HepG2 (cell line): ENCODE measurements around the gene FGD2. TPM values are rescaled to one million over a fixed set of nuclear protein-coding genes. Genes with fewer than 3 reads are reported as not detected.
A peak's percentile ranks its signal among the peaks of the same experiment; 100 is the strongest.

Experiments used
- DMTF1 ChIP-seq: sonication (generic); formaldehyde crosslinking; IDR thresholded peaks from 2 replicates; pipeline ENCODE4 v1.4.0; 2020; ENCODE audit warnings: mild to moderate bottlenecking, missing genetic modification reagents
- FOXA1 ChIP-seq, 2 experiments: fragments of 450-650 bp in 1 of 2; sonication (generic) in 1 of 2; formaldehyde crosslinking in 1 of 2; IDR thresholded peaks; 2 replicates each; pipeline versions ENCODE4 v1.4.0 to v1.6.1; 2016 to 2020; ENCODE audit warnings: missing genetic modification reagents in 1 of 2
- HNF4A ChIP-seq: sonication (generic); formaldehyde crosslinking; IDR thresholded peaks from 2 replicates; pipeline ENCODE4 v1.4.0; 2020; ENCODE audit warnings: missing genetic modification reagents
- KDM2A ChIP-seq: sonication (generic); formaldehyde crosslinking; IDR thresholded peaks from 2 replicates; pipeline ENCODE4 v1.4.0; 2020; ENCODE audit warnings: low read depth, missing genetic modification reagents, borderline replicate concordance
- KDM3A ChIP-seq: IDR thresholded peaks from 2 replicates; pipeline ENCODE4 v1.6.1; 2018; ENCODE audit warnings: low read depth, missing compliant biosample characterization
- NFKB2 ChIP-seq: sonication (generic); formaldehyde crosslinking; IDR thresholded peaks from 2 replicates; pipeline ENCODE4 v1.4.0; 2020; ENCODE audit warnings: missing genetic modification reagents, borderline replicate concordance
- SALL1 ChIP-seq: sonication (generic); formaldehyde crosslinking; IDR thresholded peaks from 2 replicates; pipeline ENCODE4 v1.8.0; 2022; ENCODE audit warnings: mild to moderate bottlenecking, missing genetic modification reagents
- TAF1 ChIP-seq: sonication (generic); formaldehyde crosslinking; IDR thresholded peaks from 2 replicates; pipeline ENCODE4 v1.4.0; 2020; ENCODE audit warnings: missing genetic modification reagents
- ZBTB39 ChIP-seq: sonication (generic); formaldehyde crosslinking; IDR thresholded peaks from 2 replicates; pipeline ENCODE4 v1.5.0; 2020; ENCODE audit warnings: missing genetic modification reagents
- ZMYM3 ChIP-seq: sonication (generic); formaldehyde crosslinking; IDR thresholded peaks from 2 replicates; pipeline ENCODE4 v1.5.1; 2020; ENCODE audit warnings: mild to moderate bottlenecking, missing genetic modification reagents
- ZNF460 ChIP-seq: sonication (generic); formaldehyde crosslinking; IDR thresholded peaks from 2 replicates; pipeline ENCODE4 v1.5.1; 2020; ENCODE audit warnings: missing genetic modification reagents, mild to moderate bottlenecking, borderline replicate concordance
- polyA plus RNA-seq, 8 experiments: library from polyadenylated mRNA; depleted of rRNA in 3 of 8; stranded (reverse) in 7 of 8; unstranded in 1 of 8; fragments of >200 nt; fragmentation: Illumina TruSeq in 4 of 8; extraction: Trizol in 4 of 8; gene quantifications; 2 replicates each; pipeline versions ENCODE4 v1.2.1 to v1.2.3, GENCODE V29; 2011 to 2016; ENCODE audit warnings: low read depth in 4 of 8, missing spikeins in 1 of 8, mixed read lengths in 1 of 8; ENCODE audit not compliant: insufficient read depth in 1 of 8
- total RNA-seq, 5 experiments: library from RNA; depleted of rRNA; stranded (reverse); fragments of >200 nt; fragmentation: Illumina TruSeq; extraction: Trizol; gene quantifications; 2 replicates each; pipeline ENCODE4 v1.2.3, GENCODE V29; 2016; ENCODE audit warnings: low read depth in 1 of 5
- TF ChIP-seq, protein P1 (sequence below): sonication (generic); formaldehyde crosslinking; IDR thresholded peaks from 2 replicates; pipeline ENCODE4 v1.5.1; 2020; ENCODE audit warnings: mild to moderate bottlenecking, missing genetic modification reagents, moderate library complexity
- TF ChIP-seq, protein P2 (sequence below): sonication (generic); formaldehyde crosslinking; IDR thresholded peaks from 2 replicates; pipeline ENCODE4 v1.9.0; 2021; ENCODE audit warnings: missing genetic modification reagents, borderline replicate concordance
- TF ChIP-seq, protein P3 (sequence below): IDR thresholded peaks from 2 replicates; pipeline ENCODE4 v1.6.1; 2016; ENCODE audit warnings: missing biosample characterization, missing genetic modification reagents, low read depth

Gene FGD2
- total and polyA plus RNA-seq, 2 of the 13 experiments (the other 11 are each of a cell fraction or from before 2014, with no cell fraction given): not detected

DNA sequence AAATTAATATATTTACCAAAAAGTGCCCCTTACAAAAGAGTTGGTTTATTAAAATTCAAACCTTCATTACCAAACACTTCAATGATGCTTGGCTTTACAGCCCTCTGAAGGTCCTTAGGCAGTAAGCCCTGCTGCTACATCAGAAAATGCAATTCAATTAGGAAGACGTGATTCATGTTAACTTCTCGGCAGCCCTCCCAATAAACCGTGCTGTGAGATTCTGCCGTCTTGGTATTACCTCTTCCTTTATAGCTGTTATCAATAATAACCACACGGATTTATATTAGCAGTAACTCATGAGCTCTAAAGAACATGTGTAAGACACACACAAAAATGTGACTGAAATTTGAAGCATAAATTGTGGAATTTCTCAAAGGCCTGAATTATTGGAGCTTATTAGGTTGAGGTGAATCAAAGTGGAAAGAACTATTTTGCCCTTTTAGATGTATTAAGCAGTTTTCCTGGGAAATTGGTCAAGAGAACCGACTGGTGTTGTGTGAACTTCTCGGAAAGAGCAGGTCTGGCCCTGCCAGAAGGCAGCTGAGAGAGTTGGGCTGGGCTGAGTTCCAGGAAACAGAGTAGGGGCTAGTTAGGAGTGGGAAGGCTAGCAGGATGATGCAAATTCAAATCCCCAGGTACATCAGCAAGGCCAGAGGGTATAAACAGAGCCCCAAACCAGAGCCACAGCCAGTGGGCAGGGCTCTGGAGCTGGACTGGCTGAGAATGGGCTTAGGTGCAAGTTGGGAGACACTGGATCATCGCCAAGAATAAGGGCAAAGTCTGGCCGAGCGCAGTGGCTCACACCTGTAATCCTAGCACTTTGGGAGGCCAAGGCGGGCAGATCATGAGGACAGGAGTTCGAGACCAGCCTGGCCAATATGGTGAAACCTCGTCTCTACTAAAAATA, 33.1 kb downstream of the FGD2 start (continued):
- TF ChIP-seq, protein P1, sequence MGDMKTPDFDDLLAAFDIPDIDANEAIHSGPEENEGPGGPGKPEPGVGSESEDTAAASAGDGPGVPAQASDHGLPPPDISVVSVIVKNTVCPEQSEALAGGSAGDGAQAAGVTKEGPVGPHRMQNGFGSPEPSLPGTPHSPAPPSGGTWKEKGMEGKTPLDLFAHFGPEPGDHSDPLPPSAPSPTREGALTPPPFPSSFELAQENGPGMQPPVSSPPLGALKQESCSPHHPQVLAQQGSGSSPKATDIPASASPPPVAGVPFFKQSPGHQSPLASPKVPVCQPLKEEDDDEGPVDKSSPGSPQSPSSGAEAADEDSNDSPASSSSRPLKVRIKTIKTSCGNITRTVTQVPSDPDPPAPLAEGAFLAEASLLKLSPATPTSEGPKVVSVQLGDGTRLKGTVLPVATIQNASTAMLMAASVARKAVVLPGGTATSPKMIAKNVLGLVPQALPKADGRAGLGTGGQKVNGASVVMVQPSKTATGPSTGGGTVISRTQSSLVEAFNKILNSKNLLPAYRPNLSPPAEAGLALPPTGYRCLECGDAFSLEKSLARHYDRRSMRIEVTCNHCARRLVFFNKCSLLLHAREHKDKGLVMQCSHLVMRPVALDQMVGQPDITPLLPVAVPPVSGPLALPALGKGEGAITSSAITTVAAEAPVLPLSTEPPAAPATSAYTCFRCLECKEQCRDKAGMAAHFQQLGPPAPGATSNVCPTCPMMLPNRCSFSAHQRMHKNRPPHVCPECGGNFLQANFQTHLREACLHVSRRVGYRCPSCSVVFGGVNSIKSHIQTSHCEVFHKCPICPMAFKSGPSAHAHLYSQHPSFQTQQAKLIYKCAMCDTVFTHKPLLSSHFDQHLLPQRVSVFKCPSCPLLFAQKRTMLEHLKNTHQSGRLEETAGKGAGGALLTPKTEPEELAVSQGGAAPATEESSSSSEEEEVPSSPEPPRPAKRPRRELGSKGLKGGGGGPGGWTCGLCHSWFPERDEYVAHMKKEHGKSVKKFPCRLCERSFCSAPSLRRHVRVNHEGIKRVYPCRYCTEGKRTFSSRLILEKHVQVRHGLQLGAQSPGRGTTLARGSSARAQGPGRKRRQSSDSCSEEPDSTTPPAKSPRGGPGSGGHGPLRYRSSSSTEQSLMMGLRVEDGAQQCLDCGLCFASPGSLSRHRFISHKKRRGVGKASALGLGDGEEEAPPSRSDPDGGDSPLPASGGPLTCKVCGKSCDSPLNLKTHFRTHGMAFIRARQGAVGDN (CRISPR knock-in tag): peak; percentile 37
- TF ChIP-seq, protein P2, sequence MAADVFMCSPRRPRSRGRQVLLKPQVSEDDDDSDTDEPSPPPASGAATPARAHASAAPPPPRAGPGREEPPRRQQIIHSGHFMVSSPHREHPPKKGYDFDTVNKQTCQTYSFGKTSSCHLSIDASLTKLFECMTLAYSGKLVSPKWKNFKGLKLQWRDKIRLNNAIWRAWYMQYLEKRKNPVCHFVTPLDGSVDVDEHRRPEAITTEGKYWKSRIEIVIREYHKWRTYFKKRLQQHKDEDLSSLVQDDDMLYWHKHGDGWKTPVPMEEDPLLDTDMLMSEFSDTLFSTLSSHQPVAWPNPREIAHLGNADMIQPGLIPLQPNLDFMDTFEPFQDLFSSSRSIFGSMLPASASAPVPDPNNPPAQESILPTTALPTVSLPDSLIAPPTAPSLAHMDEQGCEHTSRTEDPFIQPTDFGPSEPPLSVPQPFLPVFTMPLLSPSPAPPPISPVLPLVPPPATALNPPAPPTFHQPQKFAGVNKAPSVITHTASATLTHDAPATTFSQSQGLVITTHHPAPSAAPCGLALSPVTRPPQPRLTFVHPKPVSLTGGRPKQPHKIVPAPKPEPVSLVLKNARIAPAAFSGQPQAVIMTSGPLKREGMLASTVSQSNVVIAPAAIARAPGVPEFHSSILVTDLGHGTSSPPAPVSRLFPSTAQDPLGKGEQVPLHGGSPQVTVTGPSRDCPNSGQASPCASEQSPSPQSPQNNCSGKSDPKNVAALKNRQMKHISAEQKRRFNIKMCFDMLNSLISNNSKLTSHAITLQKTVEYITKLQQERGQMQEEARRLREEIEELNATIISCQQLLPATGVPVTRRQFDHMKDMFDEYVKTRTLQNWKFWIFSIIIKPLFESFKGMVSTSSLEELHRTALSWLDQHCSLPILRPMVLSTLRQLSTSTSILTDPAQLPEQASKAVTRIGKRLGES (CRISPR knock-in tag): no peak
- TF ChIP-seq SALL1 (CRISPR knock-in tag): peak; percentile 25; the same call in 1 of the 2 replicates
- TF ChIP-seq ZNF460 (CRISPR knock-in tag): peak; percentile 77
- TF ChIP-seq KDM2A (CRISPR knock-in tag): peak; percentile 45; the same call in 1 of the 2 replicates
- no peak for TF ChIP-seq TAF1
- TF ChIP-seq ZMYM3 (CRISPR knock-in tag): peak; percentile 69; the same call in 1 of the 2 replicates
- no peak for TF ChIP-seq ZBTB39
- TF ChIP-seq DMTF1 (CRISPR knock-in tag): no peak
- TF ChIP-seq, protein P3, sequence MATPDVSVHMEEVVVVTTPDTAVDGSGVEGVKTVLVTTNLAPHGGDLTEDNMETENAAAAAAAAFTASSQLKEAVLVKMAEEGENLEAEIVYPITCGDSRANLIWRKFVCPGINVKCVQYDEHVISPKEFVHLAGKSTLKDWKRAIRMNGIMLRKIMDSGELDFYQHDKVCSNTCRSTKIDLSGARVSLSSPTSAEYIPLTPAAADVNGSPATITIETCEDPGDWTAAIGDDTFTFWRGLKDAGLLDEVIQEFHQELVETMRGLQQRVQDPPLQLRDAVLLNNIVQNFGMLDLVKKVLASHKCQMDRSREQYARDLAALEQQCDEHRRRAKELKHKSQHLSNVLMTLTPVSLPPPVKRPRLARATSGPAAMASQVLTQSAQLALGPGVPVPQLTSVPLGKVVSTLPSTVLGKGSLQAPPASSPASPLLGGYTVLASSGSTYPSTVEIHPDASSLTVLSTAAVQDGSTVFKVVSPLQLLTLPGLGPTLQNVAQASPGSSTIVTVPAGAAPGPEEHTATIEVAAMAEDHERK: no peak
- no peak for TF ChIP-seq NFKB2
- TF ChIP-seq KDM3A: no peak
- peak; percentile 52 for TF ChIP-seq HNF4A
- no peak for TF ChIP-seq FOXA1 (IDR thresholded peaks at IDR 0.05)
- no peak for TF ChIP-seq FOXA1 (CRISPR knock-in tag; IDR thresholded peaks at IDR 0.05)
